ENCODE measurements around the gene IRF6.

IRF6 gene

DNA sequence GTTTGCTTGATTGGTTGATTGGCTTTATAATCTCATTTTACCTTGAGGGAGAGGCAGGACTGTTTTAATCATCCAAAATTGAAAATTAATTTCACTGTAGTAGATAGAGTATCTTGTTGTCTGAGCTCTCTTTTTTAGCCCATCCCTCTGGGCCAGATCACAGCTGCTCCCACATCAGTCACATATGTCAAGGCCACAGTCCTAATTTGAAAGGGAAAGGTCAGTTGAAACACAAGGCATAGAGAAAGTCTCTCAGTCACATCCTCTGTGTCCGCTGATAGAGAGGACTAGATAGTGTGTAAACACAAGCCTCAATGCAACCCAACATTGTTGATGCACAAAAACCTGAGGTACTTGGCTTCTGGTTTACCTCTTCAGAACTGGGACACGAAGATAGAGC lies 28.4 kb downstream of the IRF6 start:
- no peaks in the 10 kb centered on the region for H3K36me3 ChIP-seq (replicated peaks)
- no peak for TF ChIP-seq CTCF (IDR thresholded peaks at IDR 0.05; ENCODE audit: low read depth, low read length, missing control alignments)
- no peak for DNase-seq
- in situ Hi-C loops (cut with HindIII; ENCODE audit: low pct_ligation_motif_present, low sequenced_read_pairs) = no loop called here
- no peak overlapping the region for H3K27ac ChIP-seq
- no peak overlapping the region for H3K4me3 ChIP-seq (ENCODE audit: low read depth, low read length)
- no peaks in the 10 kb centered on the region for H3K27me3 ChIP-seq (replicated peaks)

GRCh38 chr1:209775678-209776077 lies 30.3 kb downstream of the IRF6 start:
- no peak for DNase-seq
- H3K4me3 ChIP-seq (ENCODE audit: low read depth, low read length) = no peak overlapping the region
- H3K27me3 ChIP-seq (replicated peaks) = no peaks in the 10 kb centered on the region
- in situ Hi-C loops (cut with HindIII; ENCODE audit: low pct_ligation_motif_present, low sequenced_read_pairs) = no loop called here
- H3K27ac ChIP-seq = no peak overlapping the region
- H3K36me3 ChIP-seq (replicated peaks) = no peaks in the 10 kb centered on the region
- TF ChIP-seq CTCF (IDR thresholded peaks at IDR 0.05; ENCODE audit: low read depth, low read length, missing control alignments) = no peak

DNA sequence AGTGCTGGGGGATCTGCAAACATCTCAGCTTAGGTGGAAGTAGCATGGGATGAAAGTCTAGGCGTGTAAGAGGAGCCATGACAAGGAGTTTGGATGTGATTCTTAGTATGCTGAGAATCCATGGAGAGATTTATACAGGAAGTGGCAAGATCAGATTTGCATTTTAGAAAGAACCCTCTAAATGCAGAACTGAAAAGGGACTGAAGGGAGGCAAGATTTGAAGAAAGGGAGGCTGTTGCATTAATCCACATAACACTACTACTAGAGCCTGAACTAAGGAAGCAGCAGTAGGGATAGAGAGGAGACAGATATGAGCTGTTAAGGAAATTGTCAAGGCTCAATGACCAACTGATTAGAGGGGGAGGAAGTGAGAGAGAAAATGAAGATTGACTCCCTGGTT lies 31.4 kb downstream of the IRF6 start:
- Histone ChIP-seq H3K27ac (no peak overlapping the region), H3K4me3 (ENCODE audit: low read depth, low read length) (no peak overlapping the region), H3K27me3 (replicated peaks) (no peaks in the 10 kb centered on the region), H3K36me3 (replicated peaks) (no peaks in the 10 kb centered on the region)
- no peak for TF ChIP-seq CTCF (IDR thresholded peaks at IDR 0.05; ENCODE audit: low read depth, low read length, missing control alignments)
- in situ Hi-C loops (cut with HindIII; ENCODE audit: low pct_ligation_motif_present, low sequenced_read_pairs) = no loop called here
- no peak for DNase-seq

DNA sequence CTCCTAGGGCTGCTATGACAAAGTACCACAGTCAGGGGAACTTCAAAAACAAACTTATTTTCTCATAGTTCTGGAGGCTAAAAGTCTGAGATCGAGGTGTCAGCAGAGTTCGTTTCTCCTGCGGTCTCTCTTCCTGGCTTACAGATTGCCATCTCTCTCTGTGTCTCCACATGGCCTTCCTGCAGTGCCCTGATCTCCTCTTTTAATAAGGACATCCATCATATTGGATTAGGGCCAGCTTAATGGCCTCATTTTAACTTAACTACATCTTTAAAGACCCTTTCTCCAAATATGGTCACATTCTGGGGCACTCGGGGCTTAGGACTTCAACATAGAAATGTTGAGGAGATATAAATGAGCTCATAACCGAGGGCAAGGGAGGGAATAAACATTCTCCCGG lies 33.8 kb downstream of the IRF6 start:
- no peak for TF ChIP-seq CTCF (IDR thresholded peaks at IDR 0.05; ENCODE audit: low read depth, low read length, missing control alignments)
- H3K27me3 ChIP-seq (replicated peaks) = no peaks in the 10 kb centered on the region
- H3K27ac ChIP-seq = no peak overlapping the region
- no peak for DNase-seq
- in situ Hi-C loops (cut with HindIII; ENCODE audit: low pct_ligation_motif_present, low sequenced_read_pairs) = no loop called here
- no peaks in the 10 kb centered on the region for H3K36me3 ChIP-seq (replicated peaks)
- no peak overlapping the region for H3K4me3 ChIP-seq (ENCODE audit: low read depth, low read length)

- no peak overlapping the region for H3K27ac ChIP-seq
- in situ Hi-C loops (cut with HindIII; ENCODE audit: low pct_ligation_motif_present, low sequenced_read_pairs) = no loop called here
- H3K4me3 ChIP-seq (ENCODE audit: low read depth, low read length) = no peak overlapping the region
- no peak for DNase-seq
- H3K27me3 ChIP-seq (replicated peaks) = no peaks in the 10 kb centered on the region
- no peak for TF ChIP-seq CTCF (IDR thresholded peaks at IDR 0.05; ENCODE audit: low read depth, low read length, missing control alignments)
- H3K36me3 ChIP-seq (replicated peaks) = no peaks in the 10 kb centered on the region
Observed at GRCh38 chr1:209770636-209771415, 35.1 kb downstream of the IRF6 start.

DNA sequence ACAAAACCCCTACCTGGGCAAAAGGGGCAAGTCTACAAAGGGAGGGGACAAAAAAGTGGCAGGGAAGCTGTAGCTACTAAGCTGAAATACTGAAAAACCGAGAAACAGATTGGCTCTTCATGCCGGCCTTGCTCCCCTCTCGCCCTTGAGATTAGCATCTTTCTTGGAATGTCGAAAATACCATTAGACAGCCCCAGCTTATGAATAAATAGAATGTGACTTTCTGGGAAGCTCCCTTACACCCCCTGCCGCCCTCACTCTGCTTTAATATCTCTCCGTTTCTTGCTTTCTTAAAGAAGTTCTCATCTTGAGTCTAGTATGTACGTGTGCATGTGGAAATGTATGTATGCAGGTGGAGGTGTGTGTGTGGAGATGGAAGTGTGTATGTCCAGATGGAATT lies 36.0 kb downstream of the IRF6 start:
- Histone ChIP-seq H3K27me3 (replicated peaks) (no peaks in the 10 kb centered on the region), H3K4me3 (ENCODE audit: low read depth, low read length) (no peak overlapping the region), H3K27ac (peak overlapping the region; percentile 85), H3K36me3 (replicated peaks) (no peaks in the 10 kb centered on the region)
- peak; percentile 25 for TF ChIP-seq CTCF (IDR thresholded peaks at IDR 0.05; ENCODE audit: low read depth, low read length, missing control alignments)
- in situ Hi-C loops (cut with HindIII; ENCODE audit: low pct_ligation_motif_present, low sequenced_read_pairs) = no loop called here
- peak; percentile 45 for DNase-seq

Measured in brain microvascular endothelial cell (primary cell).